DND-41 (cell line): Measurements from ENCODE around the gene ERGIC1.

Experiments used
- ATAC-seq: fragments of 200-7000 bp; cut with Tn5 transposase; 3 replicates; pipeline ENCODE4 v1.9.1; 2021; ENCODE audit warnings: low read depth; ENCODE audit not compliant: insufficient read depth
- DNase-seq: peaks from one replicate; pipeline ENCODE4 v3.0.0-alpha.2; 2020
- H2AFZ ChIP-seq: 2 replicates; pipeline ENCODE4 v1.6.0; 2012; ENCODE audit warnings: low read depth, low read length
- H3K27ac ChIP-seq: 2 replicates; pipeline ENCODE4 v1.5.1; 2012; ENCODE audit warnings: low read length, inconsistent platforms
- H3K27me3 ChIP-seq: fragments of 200-600 bp; sonication (generic); 2 replicates; pipeline ENCODE4 v1.6.0; 2012; ENCODE audit warnings: low read length, mild to moderate bottlenecking, inconsistent platforms; ENCODE audit not compliant: insufficient read depth, poor library complexity
- H3K36me3 ChIP-seq: 2 replicates; pipeline ENCODE4 v1.5.1; 2012; ENCODE audit warnings: low read length, inconsistent platforms; ENCODE audit not compliant: insufficient read depth
- H3K4me1 ChIP-seq: 2 replicates; pipeline ENCODE4 v1.5.1; 2012; ENCODE audit warnings: mild to moderate bottlenecking, low read length; ENCODE audit not compliant: insufficient read depth
- H3K4me2 ChIP-seq: 2 replicates; pipeline ENCODE4 v1.6.0; 2012; ENCODE audit warnings: mild to moderate bottlenecking, moderate library complexity, low read length, inconsistent platforms; ENCODE audit not compliant: insufficient read depth
- H3K4me3 ChIP-seq, 2 experiments: fragments of 200-600 bp in 1 of 2; shearing (Covaris generic) in 1 of 2; 2 replicates each; pipeline ENCODE4 v1.5.1; 2012 to 2016; ENCODE audit warnings: inconsistent platforms in 2 of 2, low read length in 2 of 2, mild to moderate bottlenecking in 2 of 2, low read depth in 1 of 2, moderate library complexity in 1 of 2
- H3K79me2 ChIP-seq: 2 replicates; pipeline ENCODE4 v1.6.0; 2012; ENCODE audit warnings: low read length, inconsistent platforms; ENCODE audit not compliant: insufficient read depth
- H3K9ac ChIP-seq: 2 replicates; pipeline ENCODE4 v1.6.0; 2012; ENCODE audit warnings: low read depth, mild to moderate bottlenecking, inconsistent platforms, low read length, moderate library complexity
- H3K9me3 ChIP-seq: 2 replicates; pipeline ENCODE4 v1.5.1; 2012; ENCODE audit warnings: low read length, moderate library complexity, mild to moderate bottlenecking, inconsistent platforms; ENCODE audit not compliant: insufficient read depth, severe bottlenecking
- H4K20me1 ChIP-seq: 2 replicates; pipeline ENCODE4 v1.6.0; 2012; ENCODE audit warnings: low read length; ENCODE audit not compliant: insufficient read depth
- CTCF ChIP-seq: IDR thresholded peaks from 2 replicates; pipeline ENCODE4 v1.5.1; 2012; ENCODE audit warnings: borderline replicate concordance, low read length, moderate library complexity, mild to moderate bottlenecking; ENCODE audit not compliant: poor library complexity, severe bottlenecking; ENCODE audit errors: extremely low read depth
- EZH2 ChIP-seq: IDR thresholded peaks from 3 replicates; pipeline ENCODE4 v1.6.1; 2012; ENCODE audit warnings: borderline replicate concordance, low read depth, mild to moderate bottlenecking, moderate library complexity, low read length, inconsistent platforms; ENCODE audit not compliant: severe bottlenecking

ERGIC1 gene

GRCh38 chr5:172797771-172798191 lies 36.3 kb upstream of the ERGIC1 start:
- Histone ChIP-seq H3K4me1 (no peaks in the 10 kb centered on the region), H3K9ac (no peak overlapping the region), H3K27ac (no peak overlapping the region)

GRCh38 chr5:172798422-172799215 lies 35.4 kb upstream of the ERGIC1 start:
- DNase-seq (no peak), ATAC-seq (no peak)
- Histone ChIP-seq H4K20me1 (no peaks in the 10 kb centered on the region), H3K27me3 (no peaks in the 10 kb centered on the region), H3K4me3 (no peak overlapping the region), H2AFZ (no peak overlapping the region), H3K4me2 (no peak overlapping the region), H3K36me3 (no peaks in the 10 kb centered on the region), H3K9ac (no peak overlapping the region), H3K79me2 (no peaks in the 10 kb centered on the region), H3K9me3 (no peaks in the 10 kb centered on the region), H3K27ac (no peak overlapping the region), H3K4me1 (no peaks in the 10 kb centered on the region)
- TF ChIP-seq CTCF (no peak), EZH2 (no peak)

More at GRCh38 chr5:172797771-172798191, 36.3 kb upstream of the ERGIC1 start:
- H4K20me1 ChIP-seq, result no peaks in the 10 kb centered on the region
- no peak for TF ChIP-seq CTCF
- TF ChIP-seq EZH2, result no peak
- no peaks in the 10 kb centered on the region for H3K36me3 ChIP-seq
- no peak overlapping the region for H2AFZ ChIP-seq
- DNase-seq, result no peak
- H3K4me2 ChIP-seq, result no peak overlapping the region
- no peaks in the 10 kb centered on the region for H3K79me2 ChIP-seq
- no peaks in the 10 kb centered on the region for H3K27me3 ChIP-seq
- no peak overlapping the region for H3K4me3 ChIP-seq
- no peak for ATAC-seq
- no peaks in the 10 kb centered on the region for H3K9me3 ChIP-seq

- H3K9ac ChIP-seq, result no peak overlapping the region
- no peak overlapping the region for H3K4me2 ChIP-seq
- H3K9me3 ChIP-seq, result no peaks in the 10 kb centered on the region
- no peaks in the 10 kb centered on the region for H3K27me3 ChIP-seq
- TF ChIP-seq EZH2 (no peak), CTCF (no peak)
- no peaks in the 10 kb centered on the region for H4K20me1 ChIP-seq
- no peaks in the 10 kb centered on the region for H3K4me1 ChIP-seq
- ATAC-seq, result no peak
- no peaks in the 10 kb centered on the region for H3K79me2 ChIP-seq
- DNase-seq, result no peak
- H3K4me3 ChIP-seq, result no peak overlapping the region
- H3K27ac ChIP-seq, result no peak overlapping the region
- H2AFZ ChIP-seq, result no peak overlapping the region
- no peaks in the 10 kb centered on the region for H3K36me3 ChIP-seq
Observed at GRCh38 chr5:172799416-172799815, 34.6 kb upstream of the ERGIC1 start.

GRCh38 chr5:172800088-172800551 lies 33.9 kb upstream of the ERGIC1 start:
- DNase-seq (no peak), ATAC-seq (no peak)
- no peaks in the 10 kb centered on the region for H3K36me3 ChIP-seq
- no peaks in the 10 kb centered on the region for H4K20me1 ChIP-seq
- no peak overlapping the region for H3K4me3 ChIP-seq
- H2AFZ ChIP-seq, result no peak overlapping the region
- no peaks in the 10 kb centered on the region for H3K27me3 ChIP-seq
- no peak overlapping the region for H3K4me2 ChIP-seq
- no peaks in the 10 kb centered on the region for H3K79me2 ChIP-seq
- TF ChIP-seq EZH2, result no peak
- TF ChIP-seq CTCF, result no peak
- no peaks in the 10 kb centered on the region for H3K9me3 ChIP-seq
- no peak overlapping the region for H3K9ac ChIP-seq
- H3K27ac ChIP-seq, result no peak overlapping the region
- no peaks in the 10 kb centered on the region for H3K4me1 ChIP-seq
